ENCODE measurements around the gene BACE2. TPM values are rescaled to one million over a fixed set of nuclear protein-coding genes. Genes with fewer than 3 reads are reported as not detected.
"Not testable (repeated sequence)": the region's sequence is repeated elsewhere in the genome, so short reads cannot be mapped to it uniquely, and the experiment has no call there.

BACE2 gene
- total and polyA plus RNA-seq, 12 donors, result 4.5 to 36.5 (median 15.1) TPM

GRCh38 chr21:41196993-41197392 is 29.0 kb downstream of the BACE2 start:
- Histone ChIP-seq H3K4me3 (no peak overlapping the region), H3K36me3 (peaks cover 0 to 6% (median 0%) of the 10 kb centered on the region in 9 donors), H3K27me3 (no peaks in the 10 kb centered on the region), H3K27ac (no peak overlapping the region), H3K9me3 (no peaks in the 10 kb centered on the region), H3K4me1 (no peaks in the 10 kb centered on the region)
- intact Hi-C loops (cut with DNase I), result no loop called here
- DNase-seq (no peak), ATAC-seq (no peak)
- TF ChIP-seq CTCF (IDR thresholded peaks at IDR 0.05), result no peak
- WGBS, 2 donors, result 68 to 77% methylated on average over 5 of the region's 5 CpGs

- no peak for DNase-seq
- Histone ChIP-seq H3K27me3 (no peaks in the 10 kb centered on the region), H3K36me3 (peaks cover 0 to 6% (median 0%) of the 10 kb centered on the region in 9 donors), H3K9me3 (no peaks in the 10 kb centered on the region), H3K4me1 (no peaks in the 10 kb centered on the region), H3K4me3 (no peak overlapping the region), H3K27ac (no peak overlapping the region)
- TF ChIP-seq CTCF (IDR thresholded peaks at IDR 0.05), result no peak
- intact Hi-C loops (cut with DNase I), result no loop called here
- 98 to 99% methylated on average over 2 of the region's 2 CpGs for WGBS, 2 donors
- no peak for ATAC-seq
Measured at GRCh38 chr21:41197582-41197981, 29.6 kb downstream of the BACE2 start.

- H3K27ac ChIP-seq; H3K4me3 ChIP-seq; H3K36me3 ChIP-seq; ATAC-seq; intact Hi-C loops (cut with DNase I); DNase-seq; H3K4me1 ChIP-seq; H3K9me3 ChIP-seq; H3K27me3 ChIP-seq: not testable (repeated sequence)
- 88 to 89% methylated on average over 5 of the region's 5 CpGs for WGBS, 2 donors
Measured at GRCh38 chr21:41198647-41199046, 30.7 kb downstream of the BACE2 start.

- Histone ChIP-seq H3K27me3 (no peaks in the 10 kb centered on the region), H3K4me1 (no peaks in the 10 kb centered on the region), H3K9me3 (no peaks in the 10 kb centered on the region), H3K36me3 (peaks cover 0 to 6% (median 0%) of the 10 kb centered on the region in 9 donors), H3K4me3 (no peak overlapping the region), H3K27ac (no peak overlapping the region)
- DNase-seq (no peak), ATAC-seq (no peak)
- intact Hi-C loops (cut with DNase I), result no loop called here
- no peak for TF ChIP-seq CTCF (IDR thresholded peaks at IDR 0.05)
- 92 to 94% methylated on average over 10 of the region's 10 CpGs for WGBS, 2 donors
Measured at GRCh38 chr21:41199123-41199522, 31.2 kb downstream of the BACE2 start.

GRCh38 chr21:41199588-41199987 is 31.6 kb downstream of the BACE2 start:
- ATAC-seq (peak in 1 of 8 donors; percentile 57), DNase-seq (no peak)
- Histone ChIP-seq H3K27me3 (no peaks in the 10 kb centered on the region), H3K4me3 (no peak overlapping the region), H3K4me1 (no peaks in the 10 kb centered on the region), H3K9me3 (no peaks in the 10 kb centered on the region), H3K27ac (no peak overlapping the region), H3K36me3 (peaks cover 0 to 6% (median 0%) of the 10 kb centered on the region in 9 donors)
- WGBS, 2 donors, result 77 to 81% methylated on average over 10 of the region's 10 CpGs
- intact Hi-C loops (cut with DNase I), result no loop called here
- no peak for TF ChIP-seq CTCF (IDR thresholded peaks at IDR 0.05)

Measured in heart right ventricle (tissue), 16 donors.